GM18873 (cell line): Measurements from ENCODE around the gene PPP6R2.
"Not testable (repeated sequence)": the region's sequence is repeated elsewhere in the genome, so short reads cannot be mapped to it uniquely, and the experiment has no call there.

Experiments
- ATAC-seq: cut with Tn5 transposase; IDR thresholded peaks from one replicate; pipeline ENCODE4 v1.9.1; 2021; ENCODE audit warnings: mild to moderate bottlenecking, moderate library complexity, moderate number of reproducible peaks; ENCODE audit not compliant: unreplicated experiment, low FRiP score

PPP6R2 gene

GRCh38 chr22:50422961-50423815, 80.1 kb downstream of the PPP6R2 start:
- ATAC-seq, result no peak

DNA sequence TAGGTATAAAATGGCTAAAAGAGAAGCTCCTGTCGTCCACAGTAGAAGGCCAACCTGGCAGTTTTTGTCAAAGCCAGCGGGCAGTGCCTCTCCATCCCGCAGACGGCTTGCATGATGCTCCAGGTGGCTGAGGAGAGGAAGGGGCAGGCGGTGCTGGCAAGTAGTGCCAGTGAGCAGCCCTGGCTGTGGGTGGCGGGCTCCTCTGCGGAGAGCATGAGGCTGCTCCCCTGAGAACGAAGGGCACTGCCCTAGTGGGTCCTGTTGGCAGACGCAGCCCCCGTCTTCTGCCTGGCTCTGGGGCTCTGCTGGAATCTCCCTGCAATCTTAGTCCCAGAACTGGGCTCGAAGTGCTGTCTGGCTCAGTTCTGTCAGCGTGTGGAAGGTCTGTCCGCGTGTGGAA, 80.8 kb downstream of the PPP6R2 start:
- no peak for ATAC-seq

DNA sequence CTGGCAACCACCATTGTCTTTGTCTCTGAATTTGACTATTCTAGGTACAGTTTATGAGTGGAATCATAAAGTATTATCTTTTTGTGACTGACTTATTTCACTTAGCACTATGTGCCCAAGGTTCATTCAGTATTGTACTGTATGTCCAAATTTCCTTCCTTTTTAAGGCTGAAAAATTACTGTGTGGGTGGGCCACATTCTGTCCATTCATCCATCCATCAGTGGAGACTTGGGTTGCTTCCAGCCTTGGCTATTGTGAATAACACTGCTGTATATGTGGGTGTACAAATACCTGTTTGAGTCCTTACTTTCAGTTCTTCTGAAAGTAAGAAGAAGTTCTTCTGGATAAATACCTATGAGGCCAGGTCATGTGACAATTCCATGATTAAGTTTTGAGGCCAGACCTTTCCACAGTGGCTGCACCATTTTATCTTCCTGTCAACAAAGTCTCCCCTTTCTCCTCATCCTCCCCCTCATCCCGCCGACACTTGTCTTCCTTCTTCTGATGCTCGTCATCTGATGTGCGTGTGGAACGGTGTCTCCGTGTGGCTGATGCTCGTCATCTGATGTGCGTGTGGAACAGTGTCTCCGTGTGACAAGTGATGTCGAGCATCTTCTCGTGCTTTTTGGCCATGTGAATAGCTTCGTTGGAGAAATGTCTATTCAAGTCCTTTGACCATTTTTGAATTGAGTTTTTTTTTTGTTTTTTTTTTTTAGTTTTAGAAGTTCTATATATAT, 82.2 kb downstream of the PPP6R2 start:
- ATAC-seq, result no peak

DNA sequence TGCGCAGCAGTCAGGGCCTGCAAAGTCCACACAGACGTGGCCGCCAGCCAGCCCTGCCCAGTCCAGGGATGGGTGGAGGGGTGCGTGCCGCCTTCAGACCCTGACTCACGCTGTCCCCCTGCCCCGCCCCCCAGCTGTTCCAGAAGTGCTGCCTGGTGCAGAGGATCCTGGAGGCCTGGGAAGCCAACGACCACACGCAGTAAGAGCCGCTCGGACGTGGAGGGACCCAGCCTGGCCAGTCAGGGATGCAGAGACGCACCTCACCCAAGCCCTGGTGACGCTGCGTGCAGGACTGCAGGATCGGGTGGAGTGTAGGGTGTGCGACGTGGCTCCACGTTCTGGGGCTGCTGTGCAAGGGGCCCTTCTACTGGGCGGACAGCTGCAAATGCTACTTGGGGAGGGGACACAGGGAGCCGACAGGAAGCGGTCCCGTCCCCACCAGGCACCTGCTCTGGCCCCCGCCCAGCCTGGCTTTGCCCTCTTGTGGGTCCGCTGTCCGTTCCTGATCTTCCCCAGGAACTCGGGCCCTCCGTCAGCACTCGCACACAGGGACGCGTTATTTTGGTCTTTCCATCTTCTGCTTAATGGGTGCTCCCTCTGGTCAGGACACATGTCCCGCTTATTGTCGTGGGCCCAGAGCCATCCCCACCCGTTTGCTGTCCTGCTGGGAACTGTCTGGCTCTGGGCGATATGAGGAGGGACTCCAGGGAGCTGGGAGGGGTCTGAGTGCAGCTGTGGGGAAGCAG, 89.2 kb downstream of the PPP6R2 start:
- ATAC-seq, result no peak

GRCh38 chr22:50432877-50433510, 89.9 kb downstream of the PPP6R2 start:
- not testable (repeated sequence) for ATAC-seq

DNA sequence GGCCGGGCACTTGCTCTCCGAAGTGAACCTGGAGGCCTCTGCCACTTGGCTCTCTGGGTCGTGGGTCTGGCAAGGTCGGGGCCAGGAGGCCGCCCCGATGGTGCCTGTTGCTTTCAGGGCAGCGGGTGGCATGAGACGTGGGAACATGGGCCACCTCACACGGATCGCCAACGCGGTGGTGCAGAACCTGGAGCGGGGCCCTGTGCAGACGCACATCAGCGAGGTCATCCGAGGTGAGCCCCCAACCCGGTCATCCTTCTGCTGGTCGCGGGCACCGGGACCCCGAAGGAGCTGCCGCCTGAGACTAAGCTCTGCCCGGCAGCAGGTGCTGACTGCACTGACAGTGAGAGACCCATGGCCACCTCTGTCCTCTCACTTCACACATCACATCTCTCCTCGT, 91.7 kb downstream of the PPP6R2 start:
- no peak for ATAC-seq

DNA sequence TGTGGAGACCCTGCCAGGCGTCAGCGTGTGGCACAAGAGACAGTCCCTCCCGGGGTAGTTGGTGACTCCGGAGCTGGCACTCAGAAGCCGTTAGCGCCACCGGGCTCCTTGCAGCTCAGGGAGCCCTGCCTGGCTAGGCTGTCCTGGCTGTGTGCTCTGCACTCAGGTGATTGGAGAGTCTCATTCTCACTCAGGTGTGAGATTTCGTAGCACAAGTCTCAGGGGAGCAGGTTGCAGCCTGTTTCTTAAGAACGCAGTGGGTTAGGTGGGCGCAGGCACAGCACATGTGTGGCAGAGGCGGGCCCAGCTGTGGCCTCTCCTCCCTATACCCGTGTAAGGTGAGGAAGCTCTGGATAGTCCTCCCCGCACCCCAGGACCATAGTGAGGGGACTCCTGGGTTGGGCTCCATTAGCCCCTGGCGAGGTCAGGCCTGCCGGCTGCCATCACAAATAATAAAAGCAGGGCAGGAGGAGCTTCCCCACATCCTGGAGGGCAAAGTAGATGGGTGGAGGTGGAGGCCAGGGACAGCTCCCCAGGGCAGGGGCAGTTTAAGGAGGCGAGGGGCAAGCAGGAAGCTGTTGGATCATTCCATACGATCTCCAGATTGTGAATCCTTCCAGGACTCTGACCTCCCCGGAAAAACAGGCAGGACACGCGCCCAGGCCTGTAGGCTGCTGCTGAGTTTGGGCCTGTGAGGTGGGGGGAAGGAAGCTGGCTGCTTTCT, 92.3 kb downstream of the PPP6R2 start:
- no peak for ATAC-seq

DNA sequence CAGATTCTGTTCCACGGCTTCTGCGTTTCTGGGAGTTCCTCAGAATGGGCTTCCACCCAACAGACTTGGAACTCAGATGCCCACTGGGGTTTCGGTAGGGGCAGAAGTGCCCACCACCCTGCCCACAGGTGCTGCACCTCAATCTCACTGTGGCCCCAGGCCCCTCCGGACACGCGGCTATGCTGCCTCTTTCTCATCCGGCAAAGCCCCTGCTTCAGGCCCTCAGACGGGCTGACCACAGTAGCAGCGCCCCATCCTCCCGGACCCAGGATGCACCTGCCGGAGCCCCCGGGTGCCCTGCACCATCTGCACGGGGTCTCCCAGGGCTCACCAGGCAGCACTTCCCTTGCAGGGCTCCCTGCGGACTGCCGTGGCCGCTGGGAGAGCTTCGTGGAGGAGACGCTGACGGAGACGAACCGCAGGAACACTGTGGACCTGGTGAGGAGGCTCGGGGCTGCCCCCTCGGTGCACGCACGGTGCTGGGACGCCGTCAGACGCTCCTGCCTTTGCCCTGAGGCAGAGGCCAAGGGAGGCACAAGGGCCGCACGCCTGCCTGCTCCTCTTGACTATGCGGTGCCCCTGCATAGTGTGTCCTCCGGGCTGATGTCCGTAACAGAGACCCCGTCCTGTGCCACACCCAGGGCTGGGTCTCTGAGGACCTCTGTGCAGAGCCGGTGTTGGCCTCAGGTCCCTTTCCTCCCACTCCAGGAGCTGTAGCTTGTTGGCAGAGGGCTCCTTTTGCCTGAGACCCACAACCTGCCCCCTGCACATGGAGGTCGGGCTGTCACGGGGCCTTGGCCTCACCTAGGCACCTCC, 93.1 kb downstream of the PPP6R2 start:
- no peak for ATAC-seq

- no peak for ATAC-seq
These were observed 93.8 kb downstream of the PPP6R2 start for GRCh38 chr22:50436841-50437341.

DNA sequence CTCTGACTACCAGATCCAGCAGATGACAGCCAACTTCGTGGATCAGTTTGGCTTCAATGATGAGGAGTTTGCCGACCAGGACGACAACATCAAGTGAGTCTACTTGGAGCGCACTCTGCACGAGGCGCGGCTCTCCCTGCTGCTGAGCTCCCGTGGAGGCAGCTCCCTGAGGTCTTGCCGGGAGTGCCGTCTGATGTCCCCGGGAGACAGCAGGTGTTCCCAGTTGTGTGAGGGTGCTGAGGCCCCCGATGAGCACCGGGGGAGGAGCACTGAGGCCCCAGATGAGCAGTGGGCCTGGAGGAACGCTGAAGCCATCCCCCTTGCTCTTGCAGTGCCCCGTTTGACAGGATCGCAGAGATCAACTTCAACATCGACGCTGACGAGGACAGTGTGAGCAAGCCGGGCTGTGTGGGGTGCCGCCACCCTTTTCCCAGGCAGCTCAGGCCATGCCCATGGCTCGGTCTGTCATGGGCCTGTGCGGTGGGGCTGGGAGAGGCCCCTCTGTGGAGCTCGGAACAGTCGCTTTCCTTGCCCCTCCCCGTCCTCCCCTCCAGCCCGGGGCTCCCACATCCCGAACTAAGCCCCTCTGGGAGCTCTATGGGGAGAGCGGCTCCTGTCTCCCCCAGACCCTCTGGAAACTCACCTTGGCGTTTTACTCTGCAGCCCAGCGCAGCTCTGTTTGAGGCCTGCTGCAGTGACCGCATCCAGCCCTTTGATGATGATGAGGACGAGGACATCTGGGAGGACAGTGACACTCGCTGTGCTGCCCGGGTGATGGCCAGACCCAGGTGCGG, 94.6 kb downstream of the PPP6R2 start:
- ATAC-seq, result no peak

- no peak for ATAC-seq
These were observed 95.5 kb downstream of the PPP6R2 start for GRCh38 chr22:50438305-50439275.

DNA sequence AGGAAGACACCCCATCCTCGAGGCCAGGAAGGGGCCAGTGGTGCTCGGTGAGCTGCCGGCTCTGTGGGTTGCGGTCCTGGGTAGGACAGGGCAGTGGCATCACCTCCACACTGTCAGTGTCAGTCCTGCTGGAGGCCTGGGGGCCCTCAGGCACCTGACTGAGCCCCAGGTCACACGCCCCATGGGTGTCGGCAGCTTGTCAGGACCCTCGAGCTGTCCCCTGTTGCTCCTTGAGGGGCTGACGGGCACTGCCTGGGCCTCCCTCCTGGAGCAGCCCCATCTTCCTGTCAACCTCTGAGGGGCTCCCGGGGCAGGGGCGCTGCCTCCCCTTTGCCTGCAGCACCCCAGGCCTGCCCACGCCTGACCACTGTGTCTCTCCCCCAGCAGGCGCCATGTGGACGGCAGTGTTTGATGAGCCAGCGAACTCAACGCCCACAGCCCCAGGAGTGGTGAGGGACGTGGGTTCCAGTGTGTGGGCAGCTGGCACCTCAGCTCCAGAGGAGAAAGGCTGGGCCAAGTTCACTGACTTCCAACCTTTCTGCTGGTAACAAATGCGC, 96.3 kb downstream of the PPP6R2 start:
- no peak for ATAC-seq

GRCh38 chr22:50439871-50440331, 96.8 kb downstream of the PPP6R2 start:
- no peak for ATAC-seq

GRCh38 chr22:50440544-50441249, 97.6 kb downstream of the PPP6R2 start:
- no peak for ATAC-seq

GRCh38 chr22:50441428-50441993, 98.4 kb downstream of the PPP6R2 start:
- ATAC-seq, result no peak

DNA sequence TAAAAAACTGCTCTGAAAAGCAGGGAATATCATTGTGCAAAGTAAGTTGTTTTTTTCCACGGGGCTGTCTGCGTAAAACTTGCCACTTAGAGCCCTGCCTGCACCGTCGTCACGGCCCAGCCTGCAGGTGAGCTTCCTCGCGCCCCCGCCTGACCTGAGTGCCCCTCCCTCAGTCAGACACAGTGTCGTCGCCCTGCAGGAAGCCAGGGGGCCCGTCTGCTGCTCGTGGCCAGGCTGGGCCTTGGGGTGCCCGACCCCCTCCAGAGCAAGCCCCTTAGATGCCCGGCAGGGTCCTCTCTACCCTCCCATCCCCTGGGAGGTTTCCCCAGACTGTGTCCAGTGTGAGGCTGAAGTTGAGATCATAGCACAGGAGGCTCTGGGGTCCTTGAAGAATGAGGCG, 100.1 kb downstream of the PPP6R2 start:
- ATAC-seq, result no peak
